ENCODE measurements around the gene SEC23IP.
A peak's percentile ranks its signal among the peaks of the same experiment; 100 is the strongest.
"Not testable (repeated sequence)": the region's sequence is repeated elsewhere in the genome, so short reads cannot be mapped to it uniquely, and the experiment has no call there.

Gene SEC23IP

DNA sequence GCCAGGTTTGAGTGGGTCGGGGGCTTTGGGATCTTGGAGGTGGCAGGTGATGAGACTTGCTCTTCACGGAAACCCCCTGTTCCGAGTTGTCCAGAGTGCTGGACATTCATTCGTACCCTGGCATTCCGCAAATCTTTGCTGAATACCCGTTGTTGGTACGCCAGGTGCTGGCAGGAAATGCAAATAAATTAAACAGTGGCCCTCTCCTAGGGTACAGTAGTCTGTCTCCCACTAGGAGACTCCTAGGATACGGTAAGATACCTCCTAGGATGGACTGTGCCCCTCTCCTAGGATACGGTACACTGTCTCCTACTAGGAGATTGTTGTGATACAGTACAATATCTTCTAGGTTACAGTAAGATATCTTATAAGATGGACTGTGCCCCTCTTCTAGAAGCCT, 544 bp downstream of the SEC23IP start:
- TF ChIP-seq POLR2A (IDR thresholded peaks at IDR 0.05; ENCODE audit: extremely low read depth, insufficient read length): no peak
- TF ChIP-seq, protein P1, sequence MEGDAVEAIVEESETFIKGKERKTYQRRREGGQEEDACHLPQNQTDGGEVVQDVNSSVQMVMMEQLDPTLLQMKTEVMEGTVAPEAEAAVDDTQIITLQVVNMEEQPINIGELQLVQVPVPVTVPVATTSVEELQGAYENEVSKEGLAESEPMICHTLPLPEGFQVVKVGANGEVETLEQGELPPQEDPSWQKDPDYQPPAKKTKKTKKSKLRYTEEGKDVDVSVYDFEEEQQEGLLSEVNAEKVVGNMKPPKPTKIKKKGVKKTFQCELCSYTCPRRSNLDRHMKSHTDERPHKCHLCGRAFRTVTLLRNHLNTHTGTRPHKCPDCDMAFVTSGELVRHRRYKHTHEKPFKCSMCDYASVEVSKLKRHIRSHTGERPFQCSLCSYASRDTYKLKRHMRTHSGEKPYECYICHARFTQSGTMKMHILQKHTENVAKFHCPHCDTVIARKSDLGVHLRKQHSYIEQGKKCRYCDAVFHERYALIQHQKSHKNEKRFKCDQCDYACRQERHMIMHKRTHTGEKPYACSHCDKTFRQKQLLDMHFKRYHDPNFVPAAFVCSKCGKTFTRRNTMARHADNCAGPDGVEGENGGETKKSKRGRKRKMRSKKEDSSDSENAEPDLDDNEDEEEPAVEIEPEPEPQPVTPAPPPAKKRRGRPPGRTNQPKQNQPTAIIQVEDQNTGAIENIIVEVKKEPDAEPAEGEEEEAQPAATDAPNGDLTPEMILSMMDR (IDR thresholded peaks at IDR 0.05; ENCODE audit: low read depth, low read length): no peak
- TF ChIP-seq, protein P2, sequence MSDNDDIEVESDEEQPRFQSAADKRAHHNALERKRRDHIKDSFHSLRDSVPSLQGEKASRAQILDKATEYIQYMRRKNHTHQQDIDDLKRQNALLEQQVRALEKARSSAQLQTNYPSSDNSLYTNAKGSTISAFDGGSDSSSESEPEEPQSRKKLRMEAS (IDR thresholded peaks at IDR 0.05; ENCODE audit: low read depth, low read length): no peak
- TF ChIP-seq MYC (IDR thresholded peaks at IDR 0.05; ENCODE audit: low read depth, low read length): no peak
- no peak for DNase-seq (ENCODE audit: low read depth)

DNA sequence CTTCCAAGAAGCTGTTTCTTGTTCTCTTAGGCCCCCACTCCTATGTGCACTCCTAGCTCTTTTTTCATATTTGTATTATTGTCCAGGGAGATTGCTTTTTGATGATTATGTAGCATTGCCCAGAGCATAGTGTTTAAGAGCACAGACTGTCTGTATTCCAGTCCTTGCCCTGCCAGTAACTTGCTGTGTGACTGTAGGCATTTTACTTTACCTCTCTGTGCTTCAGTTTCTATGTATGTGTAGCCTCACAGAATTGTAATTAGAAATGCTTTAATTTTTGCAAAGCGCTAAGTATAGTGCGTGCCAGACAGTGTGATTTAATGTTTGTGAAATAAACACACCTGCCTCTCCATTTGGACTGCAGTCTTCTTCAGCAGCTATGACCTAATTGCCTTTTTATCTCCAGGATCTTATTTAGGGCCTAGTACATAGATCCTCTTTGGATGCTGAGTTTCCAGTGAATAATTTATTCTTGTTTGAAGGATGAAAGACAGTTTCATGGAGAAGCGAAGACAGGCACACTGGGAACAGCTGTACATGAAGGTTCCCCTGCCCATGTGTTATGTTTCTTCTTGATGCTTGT, 1.4 kb downstream of the SEC23IP start:
- peak overlapping the region; percentile 98 for H3K4me3 ChIP-seq (ENCODE audit: low read depth, low read length)
- no peak for DNase-seq (ENCODE audit: low read depth)
- TF ChIP-seq, protein P2 (IDR thresholded peaks at IDR 0.05; ENCODE audit: low read depth, low read length): no peak
- no peak for TF ChIP-seq POLR2A (IDR thresholded peaks at IDR 0.05; ENCODE audit: extremely low read depth, insufficient read length)

More for the DNA sequence above, 544 bp downstream of the SEC23IP start:
- peak overlapping the region; percentile 98 for H3K4me3 ChIP-seq (ENCODE audit: low read depth, low read length)

DNA sequence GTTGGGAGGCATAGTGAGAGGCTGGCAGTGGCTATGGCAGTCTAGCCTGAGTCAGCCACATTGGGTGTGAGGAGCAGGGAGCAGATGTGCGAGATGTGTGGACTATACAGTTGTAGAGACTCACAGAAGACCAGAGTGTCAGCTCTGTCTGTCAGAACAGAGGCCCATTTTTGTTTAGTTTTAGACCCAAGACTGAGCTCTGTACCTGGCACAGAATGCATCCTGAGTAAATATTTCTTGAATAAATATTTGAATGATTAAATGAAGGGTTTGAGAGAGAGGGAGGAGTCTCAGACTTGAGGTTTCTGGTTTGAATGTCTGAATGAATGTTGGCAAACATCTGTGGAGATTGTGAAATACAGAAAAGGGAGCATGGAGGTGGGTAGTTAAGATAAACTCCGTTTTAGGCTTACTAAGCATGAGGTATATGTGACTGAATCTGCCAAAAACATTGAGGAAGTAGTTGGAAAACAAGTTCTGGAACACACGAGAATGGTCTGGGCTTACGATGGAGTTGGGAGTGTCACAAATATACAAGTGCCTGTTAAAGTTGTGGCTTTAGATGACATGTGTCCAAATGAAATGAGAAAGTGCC, 3.6 kb downstream of the SEC23IP start:
- peak; percentile 87 for DNase-seq (ENCODE audit: low read depth)
- TF ChIP-seq POLR2A (IDR thresholded peaks at IDR 0.05; ENCODE audit: extremely low read depth, insufficient read length): no peak
- TF ChIP-seq MYC (IDR thresholded peaks at IDR 0.05; ENCODE audit: low read depth, low read length): peak; percentile 67
- TF ChIP-seq, protein P2 (IDR thresholded peaks at IDR 0.05; ENCODE audit: low read depth, low read length): peak; percentile 60
- H3K4me3 ChIP-seq (ENCODE audit: low read depth, low read length): peak overlapping the region; percentile 3

DNA sequence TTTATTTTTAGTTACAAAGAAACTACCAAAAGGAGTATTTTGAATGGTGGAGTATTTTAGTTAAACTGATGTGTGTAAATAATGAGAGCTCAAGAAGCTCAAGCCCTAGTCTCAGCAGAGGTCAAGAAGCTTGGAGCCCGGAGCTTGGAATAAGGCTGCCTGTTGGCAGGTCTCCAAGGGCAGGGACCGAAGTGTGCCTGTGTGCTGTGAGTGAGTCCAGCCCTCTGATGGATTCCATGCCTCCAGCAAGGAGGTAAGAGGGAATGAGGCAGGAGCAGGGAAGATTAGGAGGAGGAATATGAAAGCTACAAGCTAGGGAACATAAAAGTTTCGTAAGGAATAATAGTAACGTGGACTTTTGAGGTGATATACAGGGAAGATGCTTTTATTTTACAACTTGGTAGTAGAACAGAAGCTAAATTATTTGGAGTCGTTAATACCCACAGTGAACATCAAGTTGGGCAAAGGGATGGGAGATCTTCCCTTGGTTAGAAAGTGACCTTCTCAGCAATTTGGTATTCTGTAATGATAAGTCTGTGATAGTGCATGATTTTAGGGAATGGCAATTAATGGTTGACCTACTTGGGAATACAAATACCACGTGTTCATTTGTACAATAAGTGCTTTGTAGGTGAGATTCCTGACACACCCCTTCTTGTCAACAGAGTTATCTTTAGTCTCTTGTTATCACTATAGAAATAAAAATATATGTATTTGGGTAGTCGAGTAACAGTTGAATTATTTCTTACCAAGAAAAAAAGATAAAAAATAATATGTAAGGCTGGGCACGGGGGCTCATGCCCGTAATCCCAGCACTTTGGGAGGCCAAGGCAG, 4.6 kb downstream of the SEC23IP start:
- no peak overlapping the region for H3K4me3 ChIP-seq (ENCODE audit: low read depth, low read length)
- no peak for DNase-seq (ENCODE audit: low read depth)
- TF ChIP-seq POLR2A (IDR thresholded peaks at IDR 0.05; ENCODE audit: extremely low read depth, insufficient read length) (no peak), MYC (IDR thresholded peaks at IDR 0.05; ENCODE audit: low read depth, low read length) (no peak)
- TF ChIP-seq, protein P1 (IDR thresholded peaks at IDR 0.05; ENCODE audit: low read depth, low read length): no peak
- TF ChIP-seq, protein P2 (IDR thresholded peaks at IDR 0.05; ENCODE audit: low read depth, low read length): no peak

DNA sequence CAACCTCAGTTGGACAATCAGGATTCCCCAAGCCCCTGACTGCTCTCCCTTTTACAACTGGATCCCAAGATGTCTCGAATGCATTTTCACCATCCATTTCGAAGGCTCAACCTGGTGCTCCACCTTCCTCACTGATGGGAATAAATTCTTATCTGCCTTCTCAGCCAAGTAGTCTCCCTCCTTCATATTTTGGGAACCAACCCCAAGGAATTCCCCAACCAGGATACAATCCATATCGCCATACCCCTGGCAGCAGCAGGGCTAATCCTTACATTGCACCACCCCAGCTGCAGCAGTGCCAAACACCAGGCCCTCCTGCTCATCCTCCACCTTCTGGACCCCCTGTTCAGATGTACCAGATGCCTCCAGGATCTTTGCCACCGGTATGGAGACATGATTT, 6.0 kb downstream of the SEC23IP start:
- no peak for DNase-seq (ENCODE audit: low read depth)
- H3K4me3 ChIP-seq (ENCODE audit: low read depth, low read length): no peak overlapping the region
- no peak for TF ChIP-seq POLR2A (IDR thresholded peaks at IDR 0.05; ENCODE audit: extremely low read depth, insufficient read length)
- TF ChIP-seq, protein P2 (IDR thresholded peaks at IDR 0.05; ENCODE audit: low read depth, low read length): no peak
- no peak for TF ChIP-seq MYC (IDR thresholded peaks at IDR 0.05; ENCODE audit: low read depth, low read length)
- TF ChIP-seq, protein P1 (IDR thresholded peaks at IDR 0.05; ENCODE audit: low read depth, low read length): no peak

DNA sequence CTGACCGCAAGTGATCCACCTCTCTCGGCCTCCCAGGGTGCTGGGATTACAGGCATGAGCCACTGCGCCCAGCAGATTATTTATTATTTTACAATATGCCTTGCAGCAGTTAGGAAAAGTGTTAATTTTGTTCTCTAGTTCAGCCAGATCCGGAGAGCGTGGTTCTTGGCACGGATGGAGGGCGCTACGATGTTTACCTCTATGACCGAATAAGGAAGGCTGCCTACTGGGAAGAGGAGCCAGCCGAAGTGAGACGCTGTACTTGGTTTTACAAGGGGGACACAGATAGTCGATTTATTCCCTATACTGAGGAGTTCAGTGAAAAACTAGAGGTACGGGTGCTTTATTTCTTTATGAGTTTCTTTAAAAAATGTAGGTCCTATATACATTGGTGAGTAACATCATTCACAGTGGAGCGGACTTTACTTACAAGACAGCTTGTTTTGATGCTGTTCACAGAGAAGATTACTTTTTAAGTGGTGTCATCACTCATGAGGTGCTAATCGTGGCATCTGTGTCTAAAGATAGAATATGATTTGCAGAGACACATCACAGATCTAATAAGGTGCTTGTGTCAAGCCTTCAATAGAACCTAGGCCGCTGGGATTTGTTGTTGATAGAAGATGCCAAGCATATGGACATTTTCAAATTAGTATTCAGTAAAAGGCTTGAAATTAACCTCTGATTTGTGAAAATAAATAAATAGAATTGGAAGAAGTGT, 11.6 kb downstream of the SEC23IP start:
- no peak for DNase-seq (ENCODE audit: low read depth)
- TF ChIP-seq, protein P2 (IDR thresholded peaks at IDR 0.05; ENCODE audit: low read depth, low read length): no peak
- TF ChIP-seq, protein P1 (IDR thresholded peaks at IDR 0.05; ENCODE audit: low read depth, low read length): no peak
- TF ChIP-seq MYC (IDR thresholded peaks at IDR 0.05; ENCODE audit: low read depth, low read length) (no peak), POLR2A (IDR thresholded peaks at IDR 0.05; ENCODE audit: extremely low read depth, insufficient read length) (no peak)
- H3K4me3 ChIP-seq (ENCODE audit: low read depth, low read length): no peak overlapping the region

DNA sequence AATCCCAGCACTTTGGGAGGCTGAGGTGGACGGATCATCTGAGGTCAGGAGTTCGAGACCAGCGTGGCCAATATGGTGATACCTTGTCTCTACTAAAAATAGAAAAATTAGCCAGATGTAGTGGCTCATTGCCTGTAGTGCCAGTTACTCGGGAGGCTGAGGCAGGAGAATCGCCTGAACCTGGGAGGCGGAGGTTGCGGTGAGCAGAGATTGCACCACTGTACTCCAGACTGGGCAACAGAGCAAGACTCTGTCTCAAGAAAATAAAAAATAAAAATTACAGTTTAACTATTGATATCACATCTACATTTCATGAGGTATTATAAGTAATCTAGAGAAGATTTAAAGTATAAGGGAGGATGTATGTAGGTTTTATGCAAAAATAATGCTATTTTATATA, 15.2 kb downstream of the SEC23IP start:
- H3K4me3 ChIP-seq (ENCODE audit: low read depth, low read length); DNase-seq (ENCODE audit: low read depth): not testable (repeated sequence)
